Adrenal gland (tissue), 5 donors: ENCODE data around the gene SOBP.

Experiments
- CTCF ChIP-seq, 6 experiments: fragments of 450-650 bp in 4 of 6; fragments of 200-600 bp in 2 of 6; sonication (generic) in 1 of 6; IDR thresholded peaks; 1 replicate in 5 of 6; 2 replicates in 1 of 6; pipeline versions ENCODE4 v1.5.1 to v1.8.0; 2016 to 2021; ENCODE audit warnings: antibody characterized with exemption in 6 of 6, mild to moderate bottlenecking in 2 of 6, moderate library complexity in 1 of 6
- POLR2A ChIP-seq, 2 donors: fragments of 450-650 bp; IDR thresholded peaks; one replicate each; pipeline ENCODE4 v1.6.1; 2017; ENCODE audit warnings: antibody characterized with exemption in 2 of 2, mild to moderate bottlenecking in 2 of 2, moderate library complexity in 1 of 2
- donor health status: DM: no; HTN: no; CAD: no.

GRCh38 chr6:107653861-107654394, 164.0 kb downstream of the SOBP start:
- TF ChIP-seq CTCF (IDR thresholded peaks at IDR 0.05) (no peak), POLR2A (IDR thresholded peaks at IDR 0.05) (no peak)
